Stimulated activated CD8-positive, alpha-beta memory T cell treated with anti-CD3 and anti-CD28 coated beads, Interleukin-7, amount 100 ng/mL, for 48 hours (primary cell): ENCODE measurements around the gene CUL1.

Source experiments
- DNase-seq, 2 donors: peaks; one replicate each; pipeline ENCODE4 v3.0.0-alpha.2; 2020; ENCODE audit warnings: low read depth in 1 of 2; ENCODE audit errors: extremely low read depth in 1 of 2

The CUL1 gene

GRCh38 chr7:148754912-148755311 is 56.2 kb downstream of the CUL1 start:
- no peak for DNase-seq

GRCh38 chr7:148761499-148762278 is 63.0 kb downstream of the CUL1 start:
- no peak for DNase-seq

- no peak for DNase-seq
Measured at GRCh38 chr7:148763622-148764021, 64.9 kb downstream of the CUL1 start.

GRCh38 chr7:148770004-148770403 is 71.3 kb downstream of the CUL1 start:
- DNase-seq = no peak

GRCh38 chr7:148772297-148773089 is 73.8 kb downstream of the CUL1 start:
- DNase-seq = peak in 1 of 2 donors; percentile 35

- peak; percentile 6 to 23 for DNase-seq
Measured at GRCh38 chr7:148773334-148773733, 74.6 kb downstream of the CUL1 start.

GRCh38 chr7:148774471-148774870 is 75.8 kb downstream of the CUL1 start:
- no peak for DNase-seq

GRCh38 chr7:148782757-148783456 is 84.2 kb downstream of the CUL1 start:
- DNase-seq = no peak

GRCh38 chr7:148783801-148784527 is 85.3 kb downstream of the CUL1 start:
- DNase-seq = no peak

GRCh38 chr7:148787571-148788295 is 89.0 kb downstream of the CUL1 start:
- no peak for DNase-seq

- no peak for DNase-seq
Measured at GRCh38 chr7:148789220-148789619, 90.5 kb downstream of the CUL1 start.

GRCh38 chr7:148790131-148790726 is 91.5 kb downstream of the CUL1 start:
- no peak for DNase-seq

- no peak for DNase-seq
Measured at GRCh38 chr7:148790850-148791249, 92.1 kb downstream of the CUL1 start.

GRCh38 chr7:148791546-148791945 is 92.8 kb downstream of the CUL1 start:
- DNase-seq = no peak

- no peak for DNase-seq
Measured at GRCh38 chr7:148793590-148793989, 94.9 kb downstream of the CUL1 start.

GRCh38 chr7:148794476-148794875 is 95.8 kb downstream of the CUL1 start:
- no peak for DNase-seq

GRCh38 chr7:148796841-148797240 is 98.1 kb downstream of the CUL1 start:
- DNase-seq = no peak

- DNase-seq = no peak
Measured at GRCh38 chr7:148799893-148800555, 101.3 kb downstream of the CUL1 start.

- no peak for DNase-seq
Measured at GRCh38 chr7:148800677-148801076, 102.0 kb downstream of the CUL1 start.
